GM12878 (cell line): Measurements from ENCODE around the gene LACTBL1. TPM values are rescaled to one million over a fixed set of nuclear protein-coding genes. Genes with fewer than 3 reads are reported as not detected.

Experiments
- ATAC-seq: fragments of 200-7000 bp; cut with Tn5 transposase; 3 replicates; pipeline ENCODE4 v1.9.1; 2020; ENCODE audit warnings: mild to moderate bottlenecking, moderate library complexity
- BruUV-seq: library from RNA; stranded (reverse); fragments of 400-500 nt; replicated peaks from 2 replicates; lab custom pipeline; 2021; lab: Mats Ljungman, UMichigan
- CTCF ChIA-PET: fragments of 300-600 bp; sonication (Branson Sonifier 250); formaldehyde crosslinking; extraction: SDS; loops from one replicate; lab custom pipeline; 2021; ENCODE audit warnings: inconsistent platforms; lab: Yijun Ruan, JAX
- POLR2A ChIA-PET: fragments of 350-600 bp; formaldehyde crosslinking; extraction: SDS; loops from one replicate; lab custom pipeline; 2021; ENCODE audit warnings: inconsistent platforms; lab: Charles Lee
- RAD21 ChIA-PET: fragments of 300-600 bp; sonication (Branson Sonifier 250); formaldehyde crosslinking; loops from one replicate; lab custom pipeline; 2023; ENCODE audit warnings: antibody characterized with exemption; ENCODE audit not compliant: unreplicated experiment; lab: Charles Lee
- SMC1A ChIA-PET: fragments of 300-600 bp; sonication (Branson Sonifier 250); formaldehyde crosslinking; loops from one replicate; lab custom pipeline; 2023; ENCODE audit not compliant: unreplicated experiment, uncharacterized antibody; lab: Charles Lee
- DNase-seq: peaks from one replicate; pipeline ENCODE4 v3.0.0-alpha.2; 2011; ENCODE audit warnings: low read depth, low spot score
- FAIRE-seq: peaks from 3 replicates; lab custom pipeline; 2011; peaks lifted over from hg19 to GRCh38; lab: Jason Lieb, UNC
- H2AFZ ChIP-seq: 2 replicates; pipeline ENCODE4 v1.6.0; 2011; ENCODE audit warnings: low read depth, low read length, control low read depth; ENCODE audit not compliant: control insufficient read depth
- H3K27ac ChIP-seq: 2 replicates; pipeline ENCODE4 v1.5.1; 2011; ENCODE audit warnings: control low read depth; ENCODE audit not compliant: control insufficient read depth, insufficient read depth
- H3K27me3 ChIP-seq, 2 experiments: replicated peaks in 1 of 2; 2 replicates each; pipeline versions ENCODE4 v1.6.0 to v1.6.1; 2011; ENCODE audit warnings: low read length in 1 of 2; ENCODE audit not compliant: control insufficient read depth in 2 of 2, insufficient read depth in 2 of 2
- H3K36me3 ChIP-seq, 2 experiments: 2 replicates each; pipeline ENCODE4 v1.5.1; 2011; ENCODE audit warnings: low read length in 1 of 2; ENCODE audit not compliant: control insufficient read depth in 2 of 2, insufficient read depth in 2 of 2
- H3K4me1 ChIP-seq: 2 replicates; pipeline ENCODE4 v1.6.1; 2011; ENCODE audit warnings: mild to moderate bottlenecking, low read length, moderate library complexity, mixed read lengths; ENCODE audit not compliant: control insufficient read depth, insufficient read depth
- H3K4me2 ChIP-seq: 2 replicates; pipeline ENCODE4 v1.6.0; 2011; ENCODE audit warnings: control low read depth; ENCODE audit not compliant: control insufficient read depth, insufficient read depth
- H3K4me3 ChIP-seq: fragments of 200-600 bp; sonication (generic); 2 replicates; pipeline ENCODE4 v1.5.1; 2016
- H3K79me2 ChIP-seq: 2 replicates; pipeline ENCODE4 v1.6.0; 2011; ENCODE audit warnings: low read length; ENCODE audit not compliant: control insufficient read depth, insufficient read depth
- H3K9ac ChIP-seq: 2 replicates; pipeline ENCODE4 v1.8.0; 2011; ENCODE audit warnings: low read length, control low read depth, mixed read lengths; ENCODE audit not compliant: control insufficient read depth, insufficient read depth
- H3K9me3 ChIP-seq: replicated peaks from 3 replicates; pipeline ENCODE4 v1.5.1; 2011; ENCODE audit warnings: mild to moderate bottlenecking, low read length; ENCODE audit not compliant: control insufficient read depth, insufficient read depth
- H4K20me1 ChIP-seq: 2 replicates; pipeline ENCODE4 v1.6.0; 2011; ENCODE audit not compliant: control insufficient read depth, insufficient read depth
- BHLHE40 ChIP-seq, 2 experiments: fragments of 450-650 bp in 1 of 2; IDR thresholded peaks; 2 replicates each; pipeline ENCODE4 v1.6.1; 2011 to 2017; ENCODE audit warnings: low read depth in 2 of 2, borderline replicate concordance in 1 of 2, improper control_type of control experiment in 1 of 2, low read length in 1 of 2, mild to moderate bottlenecking in 1 of 2
- CTCF ChIP-seq, 3 experiments: IDR thresholded peaks in 2 of 3; conservative IDR thresholded peaks in 1 of 3; 2 replicates each; pipeline ENCODE4 v1.5.1; 2011; ENCODE audit warnings: low read depth in 3 of 3, low read length in 3 of 3, mild to moderate bottlenecking in 3 of 3, control low read depth in 2 of 3, moderate library complexity in 2 of 3, inconsistent platforms in 1 of 3, mixed read lengths in 1 of 3; ENCODE audit not compliant: control insufficient read depth in 2 of 3, insufficient read depth in 1 of 3; ENCODE audit errors: extremely low read depth in 1 of 3
- MTA2 ChIP-seq: fragments of 450-650 bp; IDR thresholded peaks from 2 replicates; pipeline ENCODE4 v1.6.1; 2016; ENCODE audit warnings: low read depth, mild to moderate bottlenecking, moderate library complexity
- MYB ChIP-seq: fragments of 150-350 bp; IDR thresholded peaks from 2 replicates; pipeline ENCODE4 v1.6.1; 2014; ENCODE audit warnings: mild to moderate bottlenecking, low read depth, low read length, borderline replicate concordance
- POLR2AphosphoS2 ChIP-seq: IDR thresholded peaks from 2 replicates; pipeline ENCODE4 v1.6.1; 2011; ENCODE audit warnings: low read depth, mild to moderate bottlenecking, low read length, improper control_type of control experiment, moderate library complexity
- SIN3A ChIP-seq: IDR thresholded peaks from 2 replicates; pipeline ENCODE4 v1.6.1; 2012; ENCODE audit warnings: low read depth, low read length, improper control_type of control experiment
- YY1 ChIP-seq: IDR thresholded peaks from 2 replicates; pipeline ENCODE4 v1.6.1; 2011; ENCODE audit warnings: low read depth, mild to moderate bottlenecking, low read length
- ZBTB4 ChIP-seq: fragments of 450-650 bp; formaldehyde crosslinking; IDR thresholded peaks from 2 replicates; pipeline ENCODE4 v1.4.0; 2022; ENCODE audit warnings: mild to moderate bottlenecking, moderate library complexity
- ZNF207 ChIP-seq: fragments of 450-650 bp; IDR thresholded peaks from 2 replicates; pipeline ENCODE4 v1.6.1; 2014; ENCODE audit warnings: antibody characterized with exemption, mild to moderate bottlenecking, borderline replicate concordance
- ZNF687 ChIP-seq: fragments of 450-650 bp; IDR thresholded peaks from 2 replicates; pipeline ENCODE4 v1.6.1; 2017; ENCODE audit warnings: mild to moderate bottlenecking, moderate library complexity
- WGBS: methylation state at CpG from one replicate; pipeline ENCODE4 v1.1.6; 2016; ENCODE audit warnings: low lambda C conversion rate; ENCODE audit not compliant: insufficient replicate concordance, insufficient coverage; ENCODE audit errors: missing lambda C conversion rate; 5-methylcytosine and 5-hydroxymethylcytosine counted together
- in situ Hi-C: fragments of 300-500 bp; cut with MboI; formaldehyde crosslinking; loops from 9 replicates; pipeline ENCODE4 v1.14.3; 2018; ENCODE audit warnings: mixed read lengths
- intact Hi-C: fragments of 100-400 bp; cut with micrococcal nuclease; formaldehyde crosslinking; loops from one replicate; pipeline ENCODE4 v1.14.2; 2022; ENCODE audit not compliant: unreplicated experiment
- polyA plus RNA-seq, 11 experiments: library from polyadenylated mRNA; depleted of rRNA in 4 of 11; unstranded in 6 of 11; stranded (reverse) in 5 of 11; fragments of >200 nt; fragmentation: Nextera tagmentation in 4 of 11; fragmentation: Illumina TruSeq in 1 of 11; extraction: Ambion mirVana in 4 of 11; extraction: Trizol in 1 of 11; gene quantifications; 1 replicate in 1 of 11; 2 replicates in 10 of 11; pipeline versions ENCODE4 v1.2.1 to v1.2.3, GENCODE V29; 2011 to 2016; ENCODE audit warnings: inconsistent platforms in 2 of 11, missing spikeins in 2 of 11, low read depth in 1 of 11
- total RNA-seq, 4 experiments: library from RNA; depleted of rRNA in 3 of 4; stranded (reverse); fragments of >200 nt in 3 of 4; fragmentation: Illumina TruSeq in 1 of 4; extraction: Trizol in 1 of 4; gene quantifications; 2 replicates each; pipeline versions ENCODE4 v1.2.1 to v1.2.3, GENCODE V29; 2013 to 2021

Gene LACTBL1
- total and polyA plus RNA-seq, 10 of the 15 experiments (the other 5 are each of a cell fraction or from before 2014, with no cell fraction given) = 0.08 TPM; not detected in 9

GRCh38 chr1:22913421-22914141, 59.1 kb downstream of the LACTBL1 start:
- Histone ChIP-seq H3K4me3 (no peak overlapping the region), H4K20me1 (no peaks in the 10 kb centered on the region), H3K4me2 (no peak overlapping the region), H2AFZ (no peak overlapping the region), H3K79me2 (no peaks in the 10 kb centered on the region), H3K4me1 (no peaks in the 10 kb centered on the region), H3K9me3 (no peaks in the 10 kb centered on the region), H3K36me3 (no peaks in the 10 kb centered on the region), H3K27ac (no peak overlapping the region), H3K27me3 (no peaks in the 10 kb centered on the region; a peak in 1 of 4 replicates), H3K9ac (no peak overlapping the region)
- DNase-seq (no peak), ATAC-seq (no peak), FAIRE-seq (no peak)
- CTCF ChIA-PET = no interaction called here
- SMC1A ChIA-PET = no interaction called here
- RAD21 ChIA-PET = no interaction called here
- intact Hi-C loops = no loop called here
- 43% methylated on average over 24 of the region's 24 CpGs for WGBS
- POLR2A ChIA-PET = no interaction called here
- in situ Hi-C loops = no loop called here
- BruUV-seq = no TSS peak
- TF ChIP-seq BHLHE40 (IDR thresholded peaks at IDR 0.05; ENCODE audit: borderline replicate concordance in 1 of 2, low read depth in 2 of 2, low read length in 1 of 2) = no peak
- TF ChIP-seq ZNF207 = no peak
- TF ChIP-seq SIN3A = no peak
- no peak for TF ChIP-seq YY1
- no peak for TF ChIP-seq MYB
- no peak for TF ChIP-seq POLR2AphosphoS2
- no peak for TF ChIP-seq MTA2
- TF ChIP-seq CTCF (IDR thresholded peaks at IDR 0.05 in 2 of 3, conservative IDR thresholded peaks at IDR 0.05 in 1 of 3; ENCODE audit: control insufficient read depth in 2 of 3, extremely low read depth in 1 of 3, insufficient read depth in 1 of 3, low read depth in 3 of 3, low read length in 3 of 3) = no peak
- no peak for TF ChIP-seq ZNF687
- TF ChIP-seq ZBTB4 (CRISPR knock-in tag) = no peak
